DLD1 (cell line): ENCODE measurements around the gene IL23R.
"Not testable (repeated sequence)": the region's sequence is repeated elsewhere in the genome, so short reads cannot be mapped to it uniquely, and the experiment has no call there.

Experiments
- in situ Hi-C: cut with HindIII; loops from 2 replicates; pipeline ENCODE4 v1.10.0; 2017; ENCODE audit warnings: low sequenced_read_pairs

Gene IL23R

DNA sequence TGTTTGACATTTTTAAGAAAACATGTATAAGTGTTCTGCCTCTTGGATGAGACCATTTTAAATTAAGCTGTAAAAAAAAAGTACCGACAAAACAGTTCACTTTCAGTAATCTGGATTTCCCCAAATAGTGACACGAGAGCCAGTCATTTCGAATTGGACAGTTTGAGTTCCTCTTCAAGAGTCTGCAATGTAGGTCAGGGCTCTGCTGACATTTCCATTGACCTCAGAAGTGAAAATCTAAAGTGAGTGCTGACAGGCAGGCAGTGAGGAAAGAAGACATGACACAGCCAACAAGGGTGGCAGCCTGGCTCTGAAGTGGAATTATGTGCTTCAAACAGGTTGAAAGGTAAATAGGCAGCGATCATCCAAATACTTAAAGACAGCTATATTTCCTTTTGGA is at the start of gene IL23R:
Gene IL23R, plus strand, starts transcription at position 259 of the 400 bp plus-strand sequence. CDS start 1,667 bp downstream, outside the sequence.
- in situ Hi-C loops = no loop called here

- in situ Hi-C loops = no loop called here
These were observed 48.1 kb upstream of the IL23R start for GRCh38 chr1:67118191-67118590.

DNA sequence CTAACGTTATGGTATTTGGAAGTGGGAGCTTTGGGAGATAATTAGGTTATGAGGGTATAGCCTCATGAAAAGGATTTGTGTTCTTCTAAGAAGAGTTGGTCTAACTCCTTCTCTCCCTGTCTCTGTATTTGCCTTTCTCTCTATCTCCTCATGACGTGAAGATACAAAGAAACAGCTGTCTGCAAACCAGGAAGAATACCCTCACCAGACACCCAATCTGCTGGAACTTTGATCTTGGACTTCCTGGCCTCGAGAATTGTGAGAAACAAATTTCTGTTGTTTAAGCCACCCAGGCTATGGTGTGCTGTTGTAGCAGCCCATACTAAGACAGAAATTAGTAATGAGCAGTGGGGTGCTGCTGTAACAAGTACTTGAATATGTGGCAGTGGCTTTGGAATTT is 47.6 kb upstream of the IL23R start:
- in situ Hi-C loops = no loop called here

DNA sequence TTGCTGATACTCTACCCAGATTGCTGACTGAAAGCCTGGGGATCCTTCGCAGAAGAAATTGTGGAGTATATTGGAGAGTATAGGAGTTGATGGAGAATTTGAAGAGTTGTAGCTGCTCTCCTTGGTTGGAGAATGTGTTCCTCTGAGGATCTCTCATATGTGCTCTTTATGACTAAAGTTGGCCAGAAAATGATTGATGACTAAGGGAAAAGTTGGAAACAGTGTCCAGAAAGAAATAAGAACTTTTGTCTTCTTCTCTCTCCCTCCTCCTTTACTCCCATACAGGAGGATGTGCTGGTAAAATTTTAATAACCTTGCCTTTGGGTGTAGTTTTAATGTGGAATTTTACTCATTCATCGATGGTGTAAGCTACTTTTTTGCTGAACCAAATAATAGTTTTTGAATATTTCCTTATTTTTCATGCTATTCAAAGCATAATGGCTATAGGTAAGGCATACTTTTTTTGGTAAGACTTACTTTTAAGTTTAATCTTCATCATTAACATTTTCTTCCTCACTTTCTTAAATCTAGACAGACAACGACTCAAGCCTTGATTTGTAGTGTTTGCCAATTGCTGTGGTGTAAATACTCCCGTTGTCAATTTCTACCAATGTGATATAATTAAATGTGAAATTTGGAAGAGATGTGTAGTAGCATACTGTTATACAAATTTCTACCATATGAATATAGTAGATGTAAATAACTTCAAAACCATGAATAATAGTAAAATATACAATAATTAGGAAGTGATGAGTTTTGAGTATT is 45.2 kb upstream of the IL23R start:
- in situ Hi-C loops = no loop called here

DNA sequence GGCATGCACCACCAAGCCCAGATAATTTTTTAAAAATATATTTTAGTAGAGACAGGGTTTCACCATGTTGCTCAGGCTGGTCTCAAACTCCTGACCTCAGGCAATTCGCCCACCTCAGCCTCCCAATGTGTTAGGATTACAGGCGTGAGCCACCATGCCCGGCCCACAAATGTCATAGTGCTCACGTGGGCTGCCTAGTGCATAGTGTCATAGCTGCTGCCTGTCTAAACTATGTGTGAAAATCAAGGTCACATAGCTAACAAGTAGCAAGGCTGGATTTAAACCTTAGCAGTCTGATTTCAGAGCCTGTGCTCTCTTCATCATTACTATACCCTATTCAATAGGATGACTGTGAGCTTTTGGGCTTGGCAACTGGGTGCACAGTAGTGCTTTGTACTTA is 41.8 kb upstream of the IL23R start:
- in situ Hi-C loops = no loop called here

DNA sequence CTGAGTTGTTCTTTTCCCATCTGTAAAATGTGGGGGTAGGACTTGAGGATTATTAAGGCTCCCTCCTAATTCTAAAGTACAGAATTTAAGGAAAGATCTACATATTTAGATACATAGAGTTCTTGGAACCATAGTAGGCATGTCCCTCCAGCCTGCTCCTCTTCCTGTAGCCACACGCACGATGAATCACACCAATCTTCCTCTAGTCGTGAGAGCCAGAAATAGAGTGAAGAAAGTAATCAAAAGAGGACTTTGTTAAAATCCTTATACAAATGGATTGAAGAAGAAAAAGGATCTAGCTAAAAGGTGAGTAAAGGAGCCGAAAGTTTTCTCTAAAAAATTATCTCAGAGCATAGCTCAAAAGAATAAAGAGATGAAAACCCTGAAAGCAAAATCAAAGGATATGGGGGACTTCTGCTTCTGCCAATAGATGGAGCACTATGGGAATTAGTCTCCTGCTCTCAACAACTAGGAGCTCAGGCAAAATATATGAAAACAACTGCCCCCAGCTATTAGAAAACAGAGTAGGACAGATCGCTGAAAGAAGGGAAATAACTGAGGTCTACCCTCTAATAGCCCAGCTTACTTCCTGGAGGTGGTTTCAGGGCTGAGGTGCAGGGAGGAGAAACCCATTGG is 40.0 kb upstream of the IL23R start:
- in situ Hi-C loops = no loop called here

- in situ Hi-C loops = no loop called here
These were observed 39.3 kb upstream of the IL23R start for GRCh38 chr1:67126974-67127373.

DNA sequence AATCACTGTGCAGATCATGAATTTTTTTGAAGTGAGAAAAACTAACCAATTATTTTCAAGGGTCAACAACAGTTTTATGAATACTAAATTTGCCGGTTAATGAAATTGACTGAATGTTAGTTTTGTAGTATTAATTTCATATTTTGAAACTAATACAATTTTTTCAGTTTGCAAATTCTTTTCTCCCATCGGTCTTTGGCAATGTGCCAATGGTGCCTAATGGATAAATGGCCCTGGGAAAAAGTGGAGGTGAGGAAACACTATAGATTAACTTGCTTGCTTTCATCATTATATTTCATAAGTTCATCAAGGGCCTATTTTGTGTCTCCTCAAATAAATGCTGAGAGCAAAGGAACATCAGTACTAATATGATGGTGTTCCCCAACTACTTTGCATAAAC is 35.6 kb upstream of the IL23R start:
- in situ Hi-C loops = no loop called here

DNA sequence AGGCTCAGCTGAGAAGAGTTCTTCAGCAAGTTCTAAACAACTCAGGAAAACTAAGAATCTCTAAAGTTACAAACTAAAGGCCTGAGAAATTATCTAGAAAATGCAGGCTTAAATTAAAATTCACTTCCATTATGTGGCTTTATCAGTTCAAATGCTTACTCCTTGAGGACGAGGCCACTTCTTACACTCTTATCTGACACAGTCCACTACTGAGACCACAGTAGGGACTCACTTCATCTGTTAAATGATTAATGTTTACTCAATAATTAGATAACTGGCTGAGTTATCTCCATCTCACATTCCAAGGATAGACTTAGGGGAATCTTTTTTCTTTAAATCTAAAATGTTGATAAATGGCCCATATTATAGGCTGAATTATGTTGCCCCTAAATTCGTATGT is 33.1 kb upstream of the IL23R start:
- in situ Hi-C loops = no loop called here

- in situ Hi-C loops = no loop called here
These were observed 31.6 kb upstream of the IL23R start, which contains the start of gene C1orf141 for GRCh38 chr1:67134695-67135094. Gene C1orf141, minus strand, starts transcription at chr1:67134970. Its CDS starts 7,730 bp downstream, at chr1:67127240.

GRCh38 chr1:67135354-67135753 is 30.9 kb upstream of the IL23R start:
- in situ Hi-C loops = no loop called here

DNA sequence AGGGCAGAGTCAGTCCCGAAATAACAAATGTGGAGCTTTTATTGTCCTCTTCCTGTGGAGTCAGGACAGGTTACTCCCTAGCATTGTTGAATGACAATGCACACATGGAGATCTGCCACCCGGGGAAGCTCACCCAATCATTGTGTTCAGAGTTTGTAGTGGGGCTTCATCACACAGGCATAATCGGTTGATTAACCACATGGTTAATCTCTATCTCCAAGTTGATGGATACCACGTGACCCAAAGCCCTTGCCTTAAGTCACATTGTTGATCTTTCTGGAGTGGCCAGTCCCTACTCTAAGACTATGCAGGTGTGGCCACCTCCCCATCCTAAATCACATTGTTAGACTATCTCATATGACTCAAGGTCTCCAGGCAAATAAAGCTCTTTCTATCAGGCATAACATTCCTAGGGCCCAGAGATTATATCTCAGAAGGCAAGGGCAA is 28.9 kb upstream of the IL23R start:
- in situ Hi-C loops = no loop called here

GRCh38 chr1:67138813-67139499 is 27.3 kb upstream of the IL23R start:
- in situ Hi-C loops = no loop called here

DNA sequence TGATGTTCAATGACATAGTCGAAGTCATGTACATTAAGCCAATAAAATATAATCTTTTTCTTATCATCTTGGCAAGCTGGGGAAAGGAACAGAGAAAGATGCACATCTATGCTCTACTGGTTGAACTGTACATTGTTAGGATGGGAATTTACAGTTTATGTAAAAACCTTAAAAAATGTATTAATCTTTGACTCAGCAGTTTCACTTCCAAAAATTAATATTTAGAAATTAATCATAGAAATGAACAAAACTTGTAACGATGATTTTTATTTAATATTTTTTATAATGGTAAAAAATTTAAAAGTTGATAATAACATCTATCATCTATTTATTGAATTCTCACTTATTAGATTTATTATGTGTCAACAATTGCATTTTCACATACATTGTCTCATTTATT is 25.8 kb upstream of the IL23R start:
- in situ Hi-C loops = no loop called here

- in situ Hi-C loops = not testable (repeated sequence)
These were observed 24.4 kb upstream of the IL23R start for GRCh38 chr1:67141832-67142231.

GRCh38 chr1:67142931-67143330 is 23.3 kb upstream of the IL23R start:
- in situ Hi-C loops = no loop called here

DNA sequence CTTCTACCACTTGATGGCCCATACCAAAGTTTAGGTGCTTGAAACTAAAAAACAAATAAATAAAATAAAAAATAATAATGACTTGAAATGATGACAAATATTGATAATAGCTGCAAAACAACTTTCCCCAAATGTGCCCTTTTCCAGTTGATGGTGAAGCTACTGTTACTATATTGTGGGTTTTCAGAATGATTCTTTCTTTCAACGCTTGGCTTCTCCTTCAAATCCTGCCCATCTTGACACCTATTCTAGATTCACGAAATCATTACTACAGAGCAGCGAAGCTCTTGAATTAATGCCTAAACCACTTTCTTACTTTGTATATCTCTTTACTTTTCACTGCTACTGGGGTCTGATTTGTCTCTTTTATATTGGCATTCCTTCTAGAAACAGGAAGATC is 22.3 kb upstream of the IL23R start:
- in situ Hi-C loops = no loop called here

GRCh38 chr1:67144696-67145095 is 21.6 kb upstream of the IL23R start:
- in situ Hi-C loops = no loop called here

DNA sequence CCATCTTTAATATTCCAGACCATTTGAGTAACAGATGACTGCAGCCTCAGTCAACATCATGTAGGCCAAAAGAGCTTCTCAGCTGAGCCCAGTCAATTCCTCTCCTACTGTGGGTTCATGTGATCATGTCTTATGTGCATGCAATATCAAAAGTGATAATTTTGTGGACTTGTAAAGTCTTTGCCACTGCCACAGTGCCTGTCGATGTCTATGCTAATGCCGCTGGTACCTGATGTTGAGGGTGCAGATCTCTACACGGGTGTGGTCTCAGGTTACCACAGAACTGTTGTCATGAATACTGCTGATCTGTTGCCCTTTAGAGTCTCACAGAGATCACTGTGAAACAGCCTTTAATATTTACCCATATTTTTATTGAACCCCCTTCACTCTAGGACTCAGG is 20.2 kb upstream of the IL23R start:
- in situ Hi-C loops = no loop called here

DNA sequence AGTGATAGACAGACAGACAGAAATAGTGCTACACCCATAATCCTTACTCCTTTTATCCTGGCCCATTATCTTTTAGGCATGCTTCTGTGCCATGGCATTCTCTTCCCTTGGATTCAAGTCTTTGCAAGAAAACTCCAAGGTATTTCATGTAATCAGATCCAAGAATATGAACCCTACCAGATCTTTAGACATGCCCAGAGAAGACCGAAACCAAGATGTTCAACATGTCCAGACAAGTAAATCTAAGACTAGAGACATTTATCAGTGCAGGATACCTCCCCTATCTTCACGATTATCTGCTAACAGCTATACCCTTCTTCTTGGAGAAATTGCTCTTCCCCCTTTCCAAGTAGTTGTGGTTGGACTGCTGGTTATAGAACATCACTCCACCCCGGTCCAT is 19.7 kb upstream of the IL23R start:
- in situ Hi-C loops = no loop called here

DNA sequence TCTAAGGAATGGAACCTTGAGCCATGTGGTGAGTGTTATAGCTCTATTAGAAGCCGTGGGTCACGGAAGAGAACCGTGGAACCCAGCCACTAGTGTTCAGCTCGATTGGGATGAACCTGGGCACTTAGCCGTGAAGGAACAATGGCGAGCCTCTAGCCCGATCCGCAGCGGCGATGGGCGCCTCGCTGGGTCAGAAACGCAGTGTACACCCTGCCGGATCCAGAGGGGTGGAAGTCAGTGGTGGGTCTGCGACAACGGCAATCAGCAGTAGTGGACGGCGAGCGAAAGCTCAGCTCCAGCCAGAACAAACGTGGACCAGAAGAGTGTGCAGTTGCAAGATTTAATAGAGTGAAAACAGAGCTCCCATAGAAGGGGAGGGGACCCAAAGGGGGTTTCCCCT is 18.3 kb upstream of the IL23R start:
- in situ Hi-C loops = not testable (repeated sequence)
